DMS 273 (cell line): ENCODE data around the gene PEX3.

Experiments used
- DNase-seq: peaks from one replicate; lab custom pipeline; 2025; ENCODE audit not compliant: unreplicated experiment; lab: John Stamatoyannopoulos, UW

Gene PEX3

DNA sequence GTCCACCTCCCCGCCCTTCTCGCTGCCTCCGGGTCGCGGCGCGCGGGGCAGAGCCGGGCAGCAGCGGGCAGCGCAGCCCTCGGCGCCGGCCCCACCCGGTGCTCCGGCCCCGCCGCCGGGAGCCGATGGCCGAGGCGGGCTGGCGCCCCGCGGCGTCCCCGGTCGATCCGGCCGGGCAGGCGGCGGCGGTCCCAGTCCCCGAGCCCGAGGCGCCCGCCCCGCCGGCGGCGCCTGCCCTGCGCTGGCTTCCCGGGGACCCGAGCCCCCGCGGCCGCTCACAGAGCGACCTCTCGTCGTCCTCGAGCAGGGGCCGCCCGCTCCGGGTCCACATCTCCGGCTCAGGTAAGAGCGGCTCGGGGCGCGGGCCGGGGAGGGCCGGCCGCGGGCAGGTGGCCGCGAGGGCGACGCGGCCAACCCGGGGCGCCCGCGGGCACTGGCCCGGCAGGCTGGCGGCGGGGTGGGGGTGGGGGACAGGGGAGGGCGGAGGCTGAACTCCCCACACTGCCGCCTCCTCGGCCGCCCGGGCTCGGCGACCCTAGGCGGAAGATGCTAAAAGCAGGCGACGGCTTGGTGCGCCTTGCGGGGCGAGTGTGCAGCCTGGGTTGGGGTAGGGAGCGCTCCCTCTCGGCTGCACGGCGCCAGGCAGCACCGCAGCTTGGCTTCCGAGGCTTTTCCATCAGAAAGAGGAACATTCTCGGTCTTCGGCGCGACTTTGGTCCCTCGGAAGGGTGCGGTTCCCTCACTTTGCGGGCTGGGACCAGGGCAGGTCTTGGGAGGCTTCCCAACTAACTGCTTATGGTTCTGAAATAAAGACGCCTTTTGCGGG lies 86.5 kb downstream of the PEX3 start:
- DNase-seq = peak; percentile 84

DNA sequence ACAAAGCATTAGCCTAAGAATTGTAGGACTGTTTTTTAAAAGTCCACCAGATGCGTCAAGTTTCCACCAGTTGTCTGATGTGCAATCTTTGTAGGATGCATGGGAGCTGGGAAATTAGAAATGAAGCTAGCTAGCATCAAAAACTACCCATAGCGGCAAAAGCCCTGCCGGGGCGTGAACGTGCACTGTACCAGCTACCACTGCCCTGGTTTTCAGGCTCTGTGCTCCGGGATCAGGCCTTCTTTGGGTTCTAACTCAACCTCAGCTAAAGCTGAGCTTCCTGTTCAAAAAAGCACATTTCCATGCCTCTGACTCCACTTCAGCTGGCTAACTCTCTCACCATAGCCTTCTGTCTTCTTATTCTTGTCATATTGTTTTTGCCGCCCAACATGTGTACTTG lies 87.8 kb downstream of the PEX3 start:
- DNase-seq = no peak

DNA sequence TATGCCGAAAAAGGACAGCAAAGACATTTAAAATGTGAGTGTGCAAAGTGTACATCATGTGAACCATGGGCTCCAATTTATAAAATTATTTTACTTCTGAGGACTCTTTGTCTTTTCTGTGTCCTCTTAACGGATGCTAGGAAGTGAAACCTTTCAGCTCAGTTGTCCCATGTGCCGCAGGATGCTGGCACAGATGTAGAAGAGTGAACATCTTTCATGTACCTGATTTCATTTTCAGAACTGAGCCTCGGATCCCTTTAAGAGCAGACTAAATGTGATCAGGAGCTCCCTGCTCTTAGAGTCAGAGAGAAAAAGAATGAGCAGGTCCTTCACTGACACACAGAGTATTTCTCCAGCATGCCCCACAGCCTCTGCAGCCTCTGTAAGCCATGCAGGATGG lies 88.5 kb downstream of the PEX3 start:
- no peak for DNase-seq

DNA sequence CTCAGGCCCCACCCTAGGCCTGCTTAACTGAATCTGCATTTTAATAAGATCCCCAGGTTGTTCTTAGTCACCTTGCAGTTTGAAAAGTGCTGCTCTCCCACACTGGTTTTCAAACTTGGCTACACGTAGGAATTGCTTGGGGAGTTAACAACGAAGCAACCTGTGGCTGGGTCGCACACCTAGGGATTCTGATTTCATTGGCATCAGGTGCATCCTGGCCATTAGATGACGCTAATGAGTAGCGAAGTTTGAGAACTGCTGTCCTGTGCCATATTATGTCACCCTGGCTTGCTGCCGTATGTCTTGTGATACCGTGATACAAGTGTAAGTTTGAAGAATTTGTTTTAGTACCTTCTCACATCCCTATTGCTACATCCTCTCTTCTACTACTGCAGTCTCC lies 89.1 kb downstream of the PEX3 start:
- DNase-seq = no peak

DNA sequence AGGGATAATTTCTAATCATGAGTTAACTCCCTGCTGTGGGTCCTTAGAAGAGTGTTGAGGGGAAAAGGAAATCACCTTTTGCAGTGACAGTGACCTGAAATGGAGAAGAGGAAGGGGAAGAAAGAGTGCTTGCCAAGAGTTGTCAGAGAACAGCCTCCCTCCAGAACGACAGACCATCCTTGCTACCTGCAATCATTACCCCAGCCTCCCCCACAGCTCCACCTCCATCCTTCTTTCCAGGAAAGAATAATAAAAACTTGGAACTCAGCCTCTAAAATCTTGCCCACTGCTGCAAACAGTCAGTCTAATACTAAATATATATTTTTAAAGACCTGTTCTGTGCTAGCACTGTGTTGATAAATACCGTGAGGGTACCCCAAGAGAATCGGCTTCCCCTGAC lies 89.6 kb downstream of the PEX3 start:
- no peak for DNase-seq
